Measurements from ENCODE around the gene TBPL1.

GRCh38 chr6:133989525-133989924 is 36.5 kb downstream of the TBPL1 start:
- TF ChIP-seq, protein P1, sequence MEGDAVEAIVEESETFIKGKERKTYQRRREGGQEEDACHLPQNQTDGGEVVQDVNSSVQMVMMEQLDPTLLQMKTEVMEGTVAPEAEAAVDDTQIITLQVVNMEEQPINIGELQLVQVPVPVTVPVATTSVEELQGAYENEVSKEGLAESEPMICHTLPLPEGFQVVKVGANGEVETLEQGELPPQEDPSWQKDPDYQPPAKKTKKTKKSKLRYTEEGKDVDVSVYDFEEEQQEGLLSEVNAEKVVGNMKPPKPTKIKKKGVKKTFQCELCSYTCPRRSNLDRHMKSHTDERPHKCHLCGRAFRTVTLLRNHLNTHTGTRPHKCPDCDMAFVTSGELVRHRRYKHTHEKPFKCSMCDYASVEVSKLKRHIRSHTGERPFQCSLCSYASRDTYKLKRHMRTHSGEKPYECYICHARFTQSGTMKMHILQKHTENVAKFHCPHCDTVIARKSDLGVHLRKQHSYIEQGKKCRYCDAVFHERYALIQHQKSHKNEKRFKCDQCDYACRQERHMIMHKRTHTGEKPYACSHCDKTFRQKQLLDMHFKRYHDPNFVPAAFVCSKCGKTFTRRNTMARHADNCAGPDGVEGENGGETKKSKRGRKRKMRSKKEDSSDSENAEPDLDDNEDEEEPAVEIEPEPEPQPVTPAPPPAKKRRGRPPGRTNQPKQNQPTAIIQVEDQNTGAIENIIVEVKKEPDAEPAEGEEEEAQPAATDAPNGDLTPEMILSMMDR (IDR thresholded peaks at IDR 0.05), result no peak
- TF ChIP-seq POLR2A (IDR thresholded peaks at IDR 0.05), result no peak
